Hepatocyte (in vitro differentiated cells): ENCODE measurements around the gene TBC1D13.

Source experiments
- EZH2 ChIP-seq: fragments of 200-600 bp; sonication (generic); IDR thresholded peaks from 2 replicates; pipeline ENCODE4 v1.6.1; 2016; ENCODE audit warnings: antibody characterized with exemption, mild to moderate bottlenecking, borderline replicate concordance
- EZH2phosphoT487 ChIP-seq: fragments of 200-600 bp; sonication (generic); IDR thresholded peaks from one replicate; pipeline ENCODE4 v1.6.1; 2018; ENCODE audit warnings: antibody characterized with exemption, mild to moderate bottlenecking, low read depth, moderate library complexity; ENCODE audit not compliant: unreplicated experiment, severe bottlenecking
- TF ChIP-seq, protein P1 (sequence below): fragments of 200-600 bp; sonication (generic); IDR thresholded peaks from 2 replicates; pipeline ENCODE4 v1.5.1; 2016; ENCODE audit warnings: antibody characterized with exemption, mild to moderate bottlenecking; ENCODE audit not compliant: poor library complexity

DNA sequence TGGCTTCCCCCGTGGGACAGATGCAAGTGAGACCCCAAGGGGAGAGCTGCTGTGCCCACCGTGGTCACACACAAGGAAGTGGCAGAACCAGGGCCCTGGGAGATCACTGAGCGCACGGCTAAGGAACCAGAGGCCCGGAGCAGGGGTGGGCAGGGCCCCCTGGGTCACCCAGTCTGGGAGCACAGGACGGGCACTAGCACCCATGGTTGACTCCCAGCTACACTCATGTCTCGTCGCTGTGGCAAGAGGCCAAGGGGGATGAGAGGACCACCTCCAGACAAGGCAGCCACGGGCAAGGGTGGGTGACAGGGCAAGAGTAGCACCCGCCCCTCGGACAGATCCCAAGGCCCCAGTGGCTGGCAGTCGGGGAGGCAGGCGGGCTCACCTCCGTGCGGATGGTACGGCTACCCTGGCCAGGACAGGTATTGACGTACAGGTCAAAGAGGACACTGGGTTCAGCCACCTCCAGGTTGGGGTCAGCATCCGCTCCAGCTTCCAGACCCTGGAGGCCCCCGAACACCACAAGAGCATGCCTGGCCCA, 36.4 kb downstream of the TBC1D13 start:
- TF ChIP-seq, protein P1, sequence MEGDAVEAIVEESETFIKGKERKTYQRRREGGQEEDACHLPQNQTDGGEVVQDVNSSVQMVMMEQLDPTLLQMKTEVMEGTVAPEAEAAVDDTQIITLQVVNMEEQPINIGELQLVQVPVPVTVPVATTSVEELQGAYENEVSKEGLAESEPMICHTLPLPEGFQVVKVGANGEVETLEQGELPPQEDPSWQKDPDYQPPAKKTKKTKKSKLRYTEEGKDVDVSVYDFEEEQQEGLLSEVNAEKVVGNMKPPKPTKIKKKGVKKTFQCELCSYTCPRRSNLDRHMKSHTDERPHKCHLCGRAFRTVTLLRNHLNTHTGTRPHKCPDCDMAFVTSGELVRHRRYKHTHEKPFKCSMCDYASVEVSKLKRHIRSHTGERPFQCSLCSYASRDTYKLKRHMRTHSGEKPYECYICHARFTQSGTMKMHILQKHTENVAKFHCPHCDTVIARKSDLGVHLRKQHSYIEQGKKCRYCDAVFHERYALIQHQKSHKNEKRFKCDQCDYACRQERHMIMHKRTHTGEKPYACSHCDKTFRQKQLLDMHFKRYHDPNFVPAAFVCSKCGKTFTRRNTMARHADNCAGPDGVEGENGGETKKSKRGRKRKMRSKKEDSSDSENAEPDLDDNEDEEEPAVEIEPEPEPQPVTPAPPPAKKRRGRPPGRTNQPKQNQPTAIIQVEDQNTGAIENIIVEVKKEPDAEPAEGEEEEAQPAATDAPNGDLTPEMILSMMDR = no peak
- TF ChIP-seq EZH2phosphoT487 (no peak), EZH2 (no peak)
